SIG-M5 treated with dmso at 0.1 percent for 504 hours (cell line): ENCODE results near the gene TTC28.
A peak's percentile ranks its signal among the peaks of the same experiment; 100 is the strongest.

Experiments used
- DNase-seq: peaks from one replicate; lab custom pipeline; 2025; ENCODE audit not compliant: unreplicated experiment; lab: John Stamatoyannopoulos, UW

Gene TTC28

DNA sequence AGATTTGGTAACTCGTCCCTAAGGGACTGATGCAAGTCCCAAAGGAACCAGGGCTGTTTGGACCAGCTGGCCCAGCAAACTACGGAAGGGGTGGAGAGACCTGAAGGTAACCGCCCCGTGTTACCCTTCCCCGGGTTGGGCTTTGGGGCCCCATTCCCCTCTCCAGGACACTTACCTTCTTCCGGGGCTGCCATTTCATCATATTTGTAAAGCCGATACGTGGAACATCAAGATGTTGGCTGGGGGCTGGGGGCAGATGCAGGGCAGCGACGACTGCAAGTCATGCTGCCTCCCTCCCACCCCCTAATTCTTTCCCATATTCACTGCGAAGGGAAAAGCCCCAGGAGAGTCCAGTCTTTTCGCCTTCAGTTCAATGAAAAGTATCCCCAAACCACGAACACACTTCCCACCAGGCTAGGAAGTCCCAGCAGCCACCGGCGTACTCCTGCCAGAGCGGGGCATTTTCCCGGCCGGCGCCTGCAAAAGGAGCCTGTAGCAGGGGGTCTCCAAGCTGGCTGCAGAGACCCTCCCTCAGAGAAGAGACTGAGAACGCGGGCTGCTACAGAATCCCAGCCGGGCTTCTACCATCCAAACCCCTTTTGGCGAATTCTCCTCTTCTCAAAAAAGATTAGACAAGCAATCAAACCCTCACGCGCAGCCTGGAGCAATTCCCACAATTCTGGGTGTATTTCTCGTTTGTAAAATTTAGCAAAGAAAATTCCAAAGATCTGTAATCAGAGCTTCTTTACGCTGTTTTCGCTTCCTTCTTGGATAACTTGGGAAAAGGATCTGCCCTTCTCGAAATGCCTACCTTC lies 236.7 kb downstream of the TTC28 start:
- DNase-seq = no peak

DNA sequence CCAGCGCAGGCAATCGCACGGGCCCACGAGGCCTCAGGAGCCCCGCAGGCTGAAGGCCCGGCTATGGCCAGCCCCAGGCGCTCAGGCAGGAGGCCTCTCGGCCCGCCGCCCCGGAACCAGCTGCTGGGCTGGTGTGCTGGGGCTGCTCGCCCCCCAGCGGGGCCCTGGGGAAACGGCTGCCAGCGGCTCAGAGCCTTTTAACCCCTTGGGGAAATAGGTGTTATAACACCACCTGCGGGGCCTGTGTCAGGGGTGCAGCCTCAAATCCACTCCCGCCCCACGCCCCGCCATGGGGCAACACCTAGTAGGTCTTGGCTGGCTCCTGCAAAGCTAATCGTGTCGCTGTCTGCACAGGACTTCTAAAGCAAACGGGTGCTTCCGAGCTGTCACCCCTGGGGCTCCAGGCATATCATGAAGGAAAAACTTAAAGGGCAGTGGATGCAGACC lies 237.4 kb downstream of the TTC28 start:
- no peak for DNase-seq

DNA sequence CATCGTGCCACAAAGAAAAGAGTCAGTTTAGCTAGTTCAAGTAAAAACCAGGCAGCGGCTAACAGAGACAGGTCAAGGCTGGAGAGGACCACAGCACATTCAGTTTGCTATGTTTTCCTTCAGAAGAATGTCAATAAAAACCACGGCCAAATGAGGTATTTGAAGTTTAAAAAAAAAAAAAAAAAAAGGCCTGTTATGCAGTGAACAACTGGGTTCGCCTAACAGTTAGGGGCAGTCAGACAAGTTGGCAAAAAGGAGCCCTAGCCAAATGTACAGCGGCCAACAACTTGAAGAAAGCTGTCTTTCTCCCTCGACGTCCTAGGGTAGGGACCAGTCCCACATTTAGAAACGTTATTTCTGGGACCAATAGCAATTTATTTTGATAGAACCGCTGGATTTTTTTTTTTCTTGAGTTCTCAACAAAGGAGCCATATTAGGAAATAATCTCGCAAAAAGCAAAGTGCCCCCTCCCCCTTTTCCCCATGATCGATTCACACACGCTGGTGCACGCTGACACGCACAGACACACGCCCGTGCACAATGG lies 237.8 kb downstream of the TTC28 start:
- DNase-seq = no peak

DNA sequence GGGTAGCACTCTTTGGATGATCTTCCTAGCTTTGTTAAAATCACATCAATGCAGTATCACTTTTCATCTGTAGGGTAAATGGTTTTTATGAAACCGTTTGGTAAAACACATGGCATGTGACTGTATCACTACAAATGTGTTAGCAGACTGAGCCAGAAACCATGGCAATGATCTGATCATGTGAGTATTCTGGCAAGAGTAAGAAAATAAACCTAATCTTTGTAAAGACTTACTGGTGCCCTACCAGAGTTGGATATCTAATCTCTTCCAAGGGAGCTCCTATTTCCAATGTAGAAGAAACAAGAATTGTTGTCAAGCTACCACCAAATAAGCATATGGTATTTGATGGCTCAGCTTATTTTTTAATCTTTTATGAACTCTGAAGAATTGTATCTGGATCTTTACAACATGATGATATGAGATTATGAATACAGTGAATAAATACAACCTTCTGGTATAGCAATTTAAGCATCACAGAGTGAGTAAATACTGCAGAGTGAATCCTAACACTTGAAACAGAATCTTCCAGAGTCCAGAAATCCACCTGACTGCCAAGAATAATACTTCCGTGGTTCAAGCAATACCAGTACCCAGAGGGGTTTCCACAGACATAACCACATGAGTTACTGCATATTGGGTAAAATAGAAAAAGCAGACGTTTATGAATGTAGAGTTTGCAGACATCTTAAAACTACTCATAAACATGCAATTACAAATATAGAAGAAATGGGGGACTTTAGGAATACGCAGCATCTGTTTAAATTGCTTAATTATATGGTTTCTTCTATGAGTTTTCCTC lies 238.8 kb downstream of the TTC28 start:
- DNase-seq = no peak

DNA sequence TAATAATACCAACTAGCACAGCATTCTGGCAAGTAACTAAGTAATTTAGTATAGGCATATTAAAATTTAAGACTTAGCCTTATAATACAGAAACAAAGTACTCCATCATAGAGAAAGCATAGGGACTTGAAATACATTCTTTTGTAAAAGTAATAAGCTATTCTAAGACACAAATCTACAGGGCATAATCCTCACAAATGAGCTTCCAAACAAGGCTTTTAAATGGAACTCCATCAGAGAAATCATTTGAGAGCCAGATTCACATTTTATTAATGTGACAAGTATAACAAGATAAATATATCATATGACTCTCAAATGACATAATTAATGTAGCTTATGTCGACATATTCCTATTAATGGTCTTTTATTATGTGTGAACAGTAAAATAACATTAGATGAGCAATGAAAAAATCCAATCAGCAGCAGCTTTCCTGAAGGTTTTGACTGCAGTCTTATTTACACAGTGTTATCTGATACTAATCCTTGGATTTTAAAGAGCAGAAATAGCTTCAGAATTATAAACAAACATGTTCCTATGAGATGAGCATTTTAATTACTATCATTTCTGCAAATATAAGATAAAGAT lies 241.4 kb downstream of the TTC28 start:
- no peak for DNase-seq

DNA sequence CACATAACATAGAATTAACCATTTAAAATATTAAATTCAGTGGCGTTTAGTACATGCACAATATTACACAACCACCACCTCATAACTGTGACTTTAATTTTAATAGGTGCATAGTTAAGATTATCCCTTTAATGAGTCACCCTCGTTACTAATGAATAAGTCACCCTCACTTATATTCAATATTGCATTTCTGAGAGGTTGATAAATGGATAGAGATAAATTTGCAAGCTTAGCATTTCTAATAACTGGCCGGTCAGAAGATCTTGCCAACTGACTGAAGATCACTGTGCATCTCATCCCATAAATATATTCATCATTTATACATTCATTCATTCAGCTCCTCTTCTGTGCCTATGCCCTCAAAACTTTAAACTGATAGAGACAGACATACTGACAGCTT lies 243.7 kb downstream of the TTC28 start:
- no peak for DNase-seq

DNA sequence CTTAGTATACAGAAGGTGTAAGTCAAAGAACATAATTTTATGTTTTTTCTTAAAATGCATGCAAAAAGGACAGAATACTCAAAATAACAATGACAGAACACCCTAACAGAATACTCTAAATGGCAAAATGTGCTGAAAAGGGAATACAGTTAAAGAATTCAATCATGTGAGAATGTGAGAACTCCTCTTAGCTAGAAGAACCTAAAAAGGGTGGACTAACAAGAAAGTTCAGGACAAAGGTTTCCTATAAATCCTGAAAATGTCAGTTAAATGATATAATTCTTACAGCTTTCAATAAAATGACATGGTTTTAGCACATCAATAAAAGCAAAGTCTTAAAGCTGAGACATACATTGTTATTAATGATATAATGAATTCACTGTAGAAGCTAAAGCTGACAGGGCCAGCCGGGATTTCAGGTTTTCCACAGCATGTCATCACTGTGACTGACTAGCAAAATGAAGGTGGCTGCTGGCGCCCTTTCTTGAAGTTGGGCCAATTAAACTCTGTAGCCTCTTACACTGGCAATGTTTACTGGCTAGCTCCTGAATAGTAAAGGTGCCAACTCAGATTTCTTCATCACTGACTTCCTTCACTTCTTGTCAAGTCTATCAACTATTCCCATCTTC lies 244.4 kb downstream of the TTC28 start:
- DNase-seq = no peak

DNA sequence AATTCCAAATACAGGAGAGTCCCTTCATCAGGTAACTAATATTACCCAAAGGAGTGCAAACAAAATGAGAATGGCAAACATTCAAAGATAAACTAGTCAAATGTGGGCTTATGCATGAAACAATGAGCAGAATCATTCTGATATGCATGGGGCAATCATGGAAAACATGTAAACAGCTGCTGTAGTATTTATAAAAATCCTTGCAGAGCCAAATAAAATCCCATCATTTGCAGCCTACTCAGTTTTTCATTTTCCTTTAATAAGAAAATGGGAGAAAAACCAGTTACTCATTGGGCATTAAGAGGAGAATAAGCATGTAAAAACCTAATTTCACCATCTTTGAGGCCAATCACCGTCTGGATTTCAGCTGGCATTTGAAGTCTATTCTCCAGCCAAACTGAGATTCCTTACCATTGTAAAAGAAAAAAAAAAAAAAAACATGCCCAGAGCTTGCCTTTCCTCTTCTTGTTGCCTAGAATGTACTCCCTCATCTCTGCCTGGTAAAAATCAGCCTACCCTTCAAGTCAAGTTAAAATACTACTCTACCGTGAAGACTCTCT lies 249.1 kb downstream of the TTC28 start:
- DNase-seq = no peak

DNA sequence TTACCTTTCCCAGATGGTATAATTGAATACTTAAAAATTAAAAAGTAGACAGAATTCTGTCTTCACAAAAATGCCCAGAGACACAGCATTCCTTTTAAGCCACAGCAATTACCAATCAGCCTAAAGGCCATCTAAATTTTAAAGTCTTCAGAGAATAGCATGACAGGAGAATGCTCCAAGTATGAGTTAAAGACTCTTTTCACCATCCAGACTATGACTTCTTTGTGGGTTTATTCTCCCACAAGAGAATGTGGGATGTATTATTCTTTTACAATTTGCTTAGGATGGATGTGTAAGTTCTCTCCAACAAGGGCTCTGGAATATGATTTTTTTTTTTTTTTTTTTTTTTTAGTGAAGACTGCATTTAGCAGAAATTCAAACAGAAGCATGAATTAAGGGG lies 249.9 kb downstream of the TTC28 start:
- DNase-seq = no peak

DNA sequence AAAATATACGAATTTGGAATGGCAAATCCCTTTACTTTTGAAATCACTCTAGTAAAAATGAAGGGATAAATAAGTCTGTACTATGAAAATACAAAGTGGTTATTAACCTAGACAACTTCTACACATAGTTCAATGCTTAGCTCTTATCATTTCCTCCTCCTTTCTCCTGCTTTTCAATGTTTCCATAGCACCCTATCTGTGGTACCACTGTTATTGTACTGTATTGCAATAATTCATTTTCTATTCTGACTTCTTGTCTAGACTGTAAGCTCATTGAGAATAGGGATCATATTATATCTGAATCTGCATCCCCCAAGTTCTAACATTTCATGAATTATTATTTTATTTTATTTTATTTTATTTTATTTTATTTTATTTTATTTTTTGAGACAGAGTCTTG lies 251.4 kb downstream of the TTC28 start:
- DNase-seq = no peak

DNA sequence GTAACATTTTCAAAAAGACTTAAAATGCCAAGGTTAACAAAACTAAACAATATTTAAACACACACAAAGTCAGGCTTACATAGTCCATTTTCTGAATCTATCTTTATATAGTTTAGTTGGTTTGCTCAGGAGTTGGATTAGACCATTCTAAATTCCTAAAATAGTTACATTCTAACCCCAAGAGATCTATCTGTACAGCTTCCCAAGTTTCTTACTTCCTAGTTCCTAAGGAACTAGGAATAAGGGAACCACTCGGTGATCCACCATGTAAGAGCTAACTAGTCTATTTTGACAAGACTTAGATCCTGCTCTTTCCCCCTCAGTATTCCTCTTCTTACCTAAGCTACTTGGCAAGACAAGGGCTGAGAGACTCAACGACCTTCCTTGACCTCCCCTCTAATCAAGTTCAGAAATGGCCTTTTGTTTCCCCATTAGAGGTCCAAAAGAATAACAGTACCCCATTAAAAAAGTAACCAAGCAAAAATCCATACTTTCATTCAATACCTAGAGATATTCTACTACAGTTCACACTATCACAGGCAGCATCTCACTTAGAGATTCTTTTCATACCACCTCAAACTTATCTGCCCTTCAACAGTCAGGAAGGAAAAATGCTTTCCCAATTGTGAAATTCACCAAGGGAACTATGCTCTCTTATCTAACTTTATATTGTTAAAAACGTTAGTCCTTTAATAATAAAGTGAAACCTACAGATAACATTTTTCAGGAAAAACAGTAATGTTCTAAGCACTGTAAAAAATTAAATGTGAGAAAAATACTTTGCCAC lies 253.1 kb downstream of the TTC28 start:
- DNase-seq = no peak

DNA sequence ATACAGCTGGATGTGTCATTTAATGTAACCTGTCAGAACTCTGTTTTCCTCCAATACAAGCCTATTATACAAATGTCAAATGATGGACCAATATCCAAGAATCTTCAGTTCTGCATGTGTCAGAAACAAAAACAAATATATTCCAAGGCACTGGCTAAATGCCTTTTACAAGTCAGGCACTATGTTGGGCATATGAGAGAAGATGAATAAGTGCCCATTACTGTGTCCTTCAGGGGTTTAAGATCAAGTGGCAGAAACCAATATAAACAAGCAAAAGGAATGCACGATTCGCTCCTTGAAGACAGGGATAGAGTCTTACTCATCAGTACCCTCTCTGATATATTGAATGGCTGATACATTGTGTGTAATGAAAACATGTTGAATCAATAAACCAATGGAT lies 254.4 kb downstream of the TTC28 start:
- no peak for DNase-seq

DNA sequence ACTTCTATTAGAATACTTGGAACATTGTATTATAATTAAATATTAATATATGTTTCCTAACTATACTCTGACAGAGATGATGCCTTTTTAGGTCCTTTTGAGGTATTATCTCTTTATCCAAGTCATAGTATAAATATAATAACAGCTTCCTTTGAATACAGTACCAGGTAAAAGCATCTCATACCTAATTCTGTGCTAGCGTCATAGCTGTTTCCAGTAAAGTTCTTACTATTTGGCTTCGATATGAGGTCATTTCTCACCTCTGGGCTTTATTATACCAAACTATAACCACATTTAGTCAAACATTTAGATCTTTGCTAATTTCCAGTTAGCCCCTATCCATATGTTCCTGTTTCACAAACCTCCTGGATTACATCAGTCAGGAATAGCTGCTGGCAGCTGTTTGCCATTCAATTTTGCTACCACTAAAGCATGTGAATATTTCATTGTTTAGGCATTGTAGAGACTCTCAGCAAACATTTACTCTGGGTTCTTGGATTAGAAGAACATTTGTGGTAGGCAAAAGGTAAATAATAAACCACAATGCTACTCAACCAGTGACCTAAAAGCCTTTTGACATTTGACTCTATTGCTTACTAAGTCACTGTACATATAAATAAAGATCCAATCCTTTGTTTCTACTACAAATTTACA lies 255.1 kb downstream of the TTC28 start:
- peak; percentile 24 for DNase-seq

DNA sequence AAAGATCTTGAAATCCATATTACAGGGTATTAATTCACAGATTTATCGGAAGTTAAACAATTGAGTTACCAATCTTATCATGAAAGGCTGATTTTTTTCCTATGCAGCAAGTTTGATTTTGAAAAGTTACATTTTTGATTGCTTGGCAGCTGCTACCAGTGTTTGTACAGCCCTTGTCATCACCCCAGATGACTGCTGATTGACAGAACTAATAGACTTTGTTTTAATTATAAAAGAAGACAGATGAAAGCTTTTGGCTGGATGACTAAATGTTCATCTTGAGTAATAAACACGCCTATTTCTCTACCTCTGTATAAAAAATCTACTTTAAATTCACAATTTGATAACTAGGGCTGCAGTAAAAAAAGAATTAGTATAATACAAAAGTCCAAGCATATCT lies 259.7 kb downstream of the TTC28 start:
- DNase-seq = no peak

DNA sequence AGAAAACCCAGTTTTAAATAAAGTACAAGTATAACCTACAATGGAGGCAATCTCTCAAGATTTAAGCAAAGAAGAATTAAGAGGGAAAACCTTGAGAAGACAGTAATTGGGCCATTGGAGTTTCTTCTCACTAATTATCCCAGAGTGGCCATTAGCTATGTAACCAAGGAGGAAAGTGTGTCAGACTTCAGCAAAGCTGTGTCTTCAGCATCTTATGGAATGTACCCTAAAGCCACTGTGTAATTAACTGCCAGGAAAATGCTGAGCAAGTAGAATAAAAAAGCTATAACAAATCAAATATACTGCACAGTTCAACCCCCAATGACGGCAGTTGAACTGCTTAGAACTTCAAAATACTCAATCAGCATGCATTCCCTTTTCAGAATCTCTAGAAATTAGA lies 261.6 kb downstream of the TTC28 start:
- DNase-seq = no peak

DNA sequence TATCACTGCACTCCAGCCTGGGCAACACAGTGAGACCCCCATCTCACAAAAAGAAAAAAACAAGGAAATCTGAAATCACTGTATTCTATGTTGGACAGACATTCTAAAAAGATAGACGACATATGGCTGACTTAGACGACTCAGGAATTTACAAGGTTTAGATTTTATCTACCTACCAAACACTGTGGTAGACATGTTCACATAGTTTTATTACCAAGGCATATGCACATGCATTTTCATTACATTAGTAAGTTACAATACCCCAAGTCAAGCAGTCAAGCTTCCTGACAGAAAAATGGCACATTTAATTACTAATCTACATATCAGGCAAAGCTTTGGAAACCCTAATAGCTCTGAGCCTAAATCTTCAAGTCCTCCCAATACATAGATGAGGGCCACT lies 262.2 kb downstream of the TTC28 start:
- DNase-seq = no peak

DNA sequence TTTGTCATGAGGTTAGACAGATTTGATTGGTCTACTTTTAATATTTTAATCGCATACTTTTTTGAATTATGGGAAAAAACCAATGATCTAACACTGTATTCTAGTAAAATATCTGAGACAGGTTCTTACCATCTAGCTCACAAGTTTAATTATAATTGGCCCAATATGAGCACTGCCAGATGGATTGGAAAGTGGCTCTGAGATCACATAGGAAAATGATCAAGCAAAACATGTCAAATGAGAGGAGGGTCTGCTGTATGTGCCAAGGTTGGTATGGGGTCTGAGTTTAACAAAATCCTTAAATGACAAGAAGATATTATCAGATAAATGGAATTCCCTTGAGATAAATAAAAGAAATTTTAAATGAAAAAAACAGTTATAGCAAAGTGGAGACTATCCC lies 264.7 kb downstream of the TTC28 start:
- DNase-seq = no peak

DNA sequence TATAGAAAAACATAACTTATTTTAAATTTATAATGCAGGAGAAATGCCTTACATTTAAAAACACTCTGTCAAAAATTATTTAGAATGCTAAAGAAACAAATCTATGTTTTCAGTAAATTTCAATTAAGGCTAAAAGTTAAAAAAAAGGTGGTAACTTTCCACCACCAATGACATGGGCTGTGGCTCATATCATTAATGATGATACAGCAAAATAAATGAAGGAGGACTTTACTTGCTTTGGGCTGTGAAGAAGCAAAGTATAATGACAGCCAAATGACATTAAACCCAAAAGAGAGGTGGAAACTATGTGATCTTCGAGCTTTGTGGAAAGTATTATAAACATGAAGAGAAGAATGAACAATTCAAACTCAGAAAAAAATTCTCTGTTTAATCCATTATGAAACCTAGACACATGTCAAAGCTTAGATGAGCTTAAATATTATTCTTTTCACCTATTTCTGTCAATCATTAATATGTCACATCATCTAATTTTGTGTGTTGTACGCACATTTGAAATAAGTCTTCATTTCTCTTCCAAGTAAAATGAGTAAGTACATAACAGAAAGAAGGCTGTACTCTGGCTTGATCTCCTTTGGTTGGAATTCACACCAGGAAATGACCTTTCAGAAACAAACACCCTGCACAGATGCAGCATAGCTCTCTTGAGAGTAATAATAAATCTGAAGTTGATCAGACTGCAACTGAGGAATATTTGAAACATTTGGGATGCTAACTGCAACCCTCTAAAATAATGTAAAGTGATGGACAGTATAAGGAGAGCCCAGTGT lies 265.8 kb downstream of the TTC28 start:
- DNase-seq = no peak

DNA sequence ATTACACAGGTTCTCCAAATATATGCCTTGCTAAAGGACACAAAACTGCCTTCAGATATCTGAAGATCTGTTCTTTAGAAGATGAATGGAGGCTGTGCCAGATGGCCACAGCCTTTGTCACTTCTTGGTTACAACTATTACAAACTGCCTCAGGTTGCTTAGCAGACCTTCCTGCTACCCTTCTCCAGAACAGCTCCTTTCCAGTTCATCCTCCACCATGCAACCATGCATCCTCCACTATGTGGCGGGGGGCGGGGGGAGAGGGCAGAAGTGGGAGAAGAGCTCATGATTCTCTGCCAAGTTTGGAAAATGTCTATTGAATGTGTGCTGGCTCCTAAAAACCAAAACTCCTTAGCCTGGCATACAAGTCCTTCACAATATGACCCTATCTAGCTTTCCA lies 267.5 kb downstream of the TTC28 start:
- no peak for DNase-seq
